Type B pancreatic cell (in vitro differentiated cells): ENCODE results near the gene POLD3. TPM values are rescaled to one million over a fixed set of nuclear protein-coding genes. Genes with fewer than 3 reads are reported as not detected.

Experiments
- DNase-seq: peaks from one replicate; pipeline ENCODE4 v3.0.0; 2021; ENCODE audit warnings: mixed read lengths; ENCODE audit not compliant: unreplicated experiment; ENCODE audit errors: extremely low spot score
- H3K27ac Mint-ChIP-seq: 2 replicates; pipeline ENCODE4 v1.8.0; 2021; ENCODE audit warnings: mild to moderate bottlenecking, mixed read lengths
- H3K27me3 Mint-ChIP-seq: 2 replicates; pipeline ENCODE4 v1.8.0; 2021; ENCODE audit warnings: mixed read lengths
- H3K36me3 Mint-ChIP-seq: 2 replicates; pipeline ENCODE4 v1.8.0; 2021; ENCODE audit warnings: mixed read lengths
- H3K4me1 Mint-ChIP-seq: one replicate; pipeline ENCODE4 v1.8.0; 2021; ENCODE audit warnings: mixed read lengths; ENCODE audit not compliant: unreplicated experiment
- H3K4me3 Mint-ChIP-seq: 2 replicates; pipeline ENCODE4 v1.8.0; 2021; ENCODE audit warnings: mild to moderate bottlenecking, mixed read lengths
- H3K9me3 Mint-ChIP-seq: 2 replicates; pipeline ENCODE4 v1.8.0; 2021; ENCODE audit warnings: mixed read lengths
- total RNA-seq: library from RNA; stranded (reverse); gene quantifications from 2 replicates; pipeline ENCODE4 v1.2.1, GENCODE V29; 2021; ENCODE audit warnings: low replicate concordance
- TF ChIP-seq, protein P1 (sequence below): fragments of 200-600 bp; sonication (generic); conservative IDR thresholded peaks from 2 replicates; pipeline ENCODE4 v1.5.0; 2021; ENCODE audit warnings: antibody characterized with exemption, mild to moderate bottlenecking

The POLD3 gene
- total RNA-seq, 1 donor from 2014 or later, result 32.9 TPM

DNA sequence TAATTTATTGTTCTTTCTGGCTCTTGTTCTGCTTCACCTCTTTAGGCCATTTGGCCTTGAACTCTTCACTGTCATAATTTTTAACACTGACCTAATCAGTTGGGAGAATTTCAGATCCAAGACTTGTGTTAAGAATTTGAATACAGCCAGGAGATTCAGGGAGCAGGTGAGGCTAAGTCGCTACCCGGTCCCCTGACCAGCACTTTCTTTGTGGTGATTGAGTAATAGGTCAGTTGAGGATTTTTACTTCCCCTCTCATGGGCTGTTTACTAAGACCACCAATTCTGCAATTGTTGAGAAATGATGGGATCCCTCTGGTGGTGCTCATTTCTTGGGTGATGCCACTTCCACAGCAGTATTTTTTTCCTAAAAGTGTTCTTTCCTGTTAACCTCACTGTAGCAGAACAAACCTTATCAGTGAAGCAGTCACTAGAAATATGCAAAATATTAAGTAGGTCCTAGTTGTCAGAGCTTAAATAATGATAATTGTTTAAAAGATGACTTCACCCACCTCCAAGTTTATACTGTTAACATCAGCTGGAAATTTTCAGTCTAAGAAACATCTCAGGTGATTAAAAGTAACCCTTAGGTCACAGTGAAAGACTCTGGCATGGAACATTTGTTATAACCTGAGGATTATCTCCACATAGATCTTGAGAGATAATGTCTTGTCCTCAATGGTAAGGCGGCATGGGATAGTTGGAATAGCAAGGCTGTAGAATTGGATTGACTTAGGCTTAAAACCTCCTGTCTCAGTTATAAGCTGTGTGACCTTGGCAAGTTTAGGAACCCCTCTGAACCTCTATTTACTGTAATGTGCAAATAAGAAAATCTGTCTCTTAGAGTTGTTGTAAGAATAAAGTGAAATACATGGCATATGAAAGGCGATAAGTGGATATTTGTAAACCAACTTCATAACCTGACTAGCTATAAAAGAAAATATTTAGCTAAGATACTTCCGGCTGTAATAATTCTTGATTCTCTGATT lies 41.3 kb downstream of the POLD3 start:
- H3K4me3 Mint-ChIP-seq, result no peak overlapping the region

DNA sequence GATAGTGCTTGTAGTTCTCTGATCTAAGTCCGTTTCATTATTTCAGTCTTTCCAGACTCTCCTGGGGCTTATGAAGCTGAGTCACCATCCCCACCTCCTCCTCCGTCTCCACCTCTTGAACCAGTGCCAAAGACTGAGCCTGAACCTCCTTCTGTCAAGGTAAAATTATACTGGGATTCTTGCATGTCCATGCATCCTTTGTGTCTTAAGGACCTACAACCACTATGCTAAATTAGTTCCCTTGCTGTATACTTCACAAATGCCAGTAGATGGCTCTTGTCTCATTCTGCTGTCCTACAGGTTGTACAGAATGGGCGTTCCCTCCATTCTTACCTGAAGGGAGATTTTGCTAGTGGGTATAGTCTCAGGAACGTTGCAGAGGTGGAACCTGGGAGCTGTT lies 42.2 kb downstream of the POLD3 start:
- Mint-ChIP-seq H3K36me3 (peaks cover 22% of the 10 kb centered on the region), H3K9me3 (no peaks in the 10 kb centered on the region), H3K27ac (no peak overlapping the region), H3K4me1 (no peaks in the 10 kb centered on the region), H3K27me3 (no peaks in the 10 kb centered on the region), H3K4me3 (no peak overlapping the region)
- DNase-seq, result no peak
- TF ChIP-seq, protein P1, sequence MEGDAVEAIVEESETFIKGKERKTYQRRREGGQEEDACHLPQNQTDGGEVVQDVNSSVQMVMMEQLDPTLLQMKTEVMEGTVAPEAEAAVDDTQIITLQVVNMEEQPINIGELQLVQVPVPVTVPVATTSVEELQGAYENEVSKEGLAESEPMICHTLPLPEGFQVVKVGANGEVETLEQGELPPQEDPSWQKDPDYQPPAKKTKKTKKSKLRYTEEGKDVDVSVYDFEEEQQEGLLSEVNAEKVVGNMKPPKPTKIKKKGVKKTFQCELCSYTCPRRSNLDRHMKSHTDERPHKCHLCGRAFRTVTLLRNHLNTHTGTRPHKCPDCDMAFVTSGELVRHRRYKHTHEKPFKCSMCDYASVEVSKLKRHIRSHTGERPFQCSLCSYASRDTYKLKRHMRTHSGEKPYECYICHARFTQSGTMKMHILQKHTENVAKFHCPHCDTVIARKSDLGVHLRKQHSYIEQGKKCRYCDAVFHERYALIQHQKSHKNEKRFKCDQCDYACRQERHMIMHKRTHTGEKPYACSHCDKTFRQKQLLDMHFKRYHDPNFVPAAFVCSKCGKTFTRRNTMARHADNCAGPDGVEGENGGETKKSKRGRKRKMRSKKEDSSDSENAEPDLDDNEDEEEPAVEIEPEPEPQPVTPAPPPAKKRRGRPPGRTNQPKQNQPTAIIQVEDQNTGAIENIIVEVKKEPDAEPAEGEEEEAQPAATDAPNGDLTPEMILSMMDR, result no peak

More for the DNA sequence above, 41.3 kb downstream of the POLD3 start:
- H3K27ac Mint-ChIP-seq, result no peak overlapping the region
- H3K9me3 Mint-ChIP-seq, result no peaks in the 10 kb centered on the region
- no peaks in the 10 kb centered on the region for H3K4me1 Mint-ChIP-seq
- peaks cover 26% of the 10 kb centered on the region for H3K36me3 Mint-ChIP-seq
- DNase-seq, result no peak
- no peaks in the 10 kb centered on the region for H3K27me3 Mint-ChIP-seq
- TF ChIP-seq, protein P1, result no peak

DNA sequence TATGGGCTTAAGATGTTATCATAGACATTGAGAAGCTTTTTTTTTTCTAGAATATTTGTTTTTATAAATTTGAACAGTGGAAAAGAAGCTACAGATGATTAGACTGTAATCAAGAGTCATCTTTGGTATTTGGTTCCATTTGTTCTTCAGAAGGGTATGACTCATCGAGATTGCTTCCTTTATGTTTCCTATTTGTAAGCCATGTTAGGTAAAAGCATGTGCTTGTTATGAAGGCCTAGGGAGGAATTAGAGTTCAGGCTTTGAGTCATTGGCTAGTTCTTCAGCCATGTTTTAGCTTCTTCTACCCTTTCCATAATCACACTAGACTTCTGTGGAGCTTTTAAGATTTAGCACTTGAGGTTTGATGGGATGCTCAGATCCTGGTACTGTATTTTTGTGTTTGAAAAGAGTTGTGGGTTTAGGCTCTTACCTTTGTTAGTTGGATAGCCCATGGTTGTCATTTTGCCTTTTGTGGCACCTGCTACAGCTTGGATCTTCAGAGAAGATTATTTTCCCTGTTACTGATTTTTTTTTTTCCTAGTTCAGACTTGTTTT lies 44.3 kb downstream of the POLD3 start:
- TF ChIP-seq, protein P1, result no peak
- Mint-ChIP-seq H3K27ac (no peak overlapping the region), H3K36me3 (peaks cover 27% of the 10 kb centered on the region), H3K4me3 (no peak overlapping the region), H3K4me1 (no peaks in the 10 kb centered on the region), H3K27me3 (no peaks in the 10 kb centered on the region), H3K9me3 (no peaks in the 10 kb centered on the region)
- DNase-seq, result no peak

DNA sequence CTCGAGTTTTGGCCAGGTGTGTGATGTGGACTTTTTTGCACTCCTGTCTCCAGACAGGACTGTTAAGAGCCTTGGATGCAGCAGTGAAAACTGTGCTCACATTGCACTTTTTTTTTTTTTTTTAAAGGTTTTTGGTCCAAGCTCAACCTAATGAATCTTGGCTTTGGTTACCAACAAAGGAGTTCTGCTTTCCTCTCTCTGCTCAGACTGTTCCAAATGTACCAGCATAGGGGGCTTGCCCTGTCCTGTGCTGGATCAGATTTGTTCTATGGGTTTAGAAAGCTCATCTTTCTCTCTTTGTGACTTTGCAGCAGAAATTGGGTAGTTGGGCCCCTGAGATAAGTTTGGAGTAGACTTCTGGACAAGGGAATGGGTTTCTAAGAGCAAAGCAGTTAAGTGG lies 45.3 kb downstream of the POLD3 start:
- Mint-ChIP-seq H3K27ac (no peak overlapping the region), H3K4me3 (no peak overlapping the region), H3K27me3 (no peaks in the 10 kb centered on the region), H3K36me3 (peaks cover 35% of the 10 kb centered on the region), H3K4me1 (no peaks in the 10 kb centered on the region), H3K9me3 (no peaks in the 10 kb centered on the region)
- TF ChIP-seq, protein P1, result no peak
- DNase-seq, result no peak

DNA sequence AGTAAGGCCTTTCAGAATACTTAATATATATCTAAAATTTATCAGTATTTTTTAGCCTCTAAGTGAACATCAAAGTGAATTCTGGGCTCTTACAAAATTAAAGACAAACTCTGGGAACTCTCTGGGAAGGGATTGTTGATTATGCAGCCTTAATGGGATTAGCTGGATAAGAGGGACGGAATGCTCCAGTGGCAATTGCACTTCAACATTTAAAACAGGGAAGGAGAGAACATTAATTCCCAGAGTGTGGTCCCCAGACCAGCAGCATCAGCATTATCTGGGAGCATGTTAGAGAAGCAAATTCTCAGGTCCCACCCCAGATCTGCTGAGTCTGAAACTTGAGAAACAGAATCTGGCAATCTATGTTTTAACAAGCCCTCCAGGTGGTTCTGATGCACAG lies 46.5 kb downstream of the POLD3 start:
- H3K4me3 Mint-ChIP-seq, result no peak overlapping the region
- H3K27me3 Mint-ChIP-seq, result no peaks in the 10 kb centered on the region
- H3K27ac Mint-ChIP-seq, result no peak overlapping the region
- H3K9me3 Mint-ChIP-seq, result no peaks in the 10 kb centered on the region
- DNase-seq, result no peak
- H3K36me3 Mint-ChIP-seq, result peaks cover 28% of the 10 kb centered on the region
- TF ChIP-seq, protein P1, result no peak
- H3K4me1 Mint-ChIP-seq, result no peaks in the 10 kb centered on the region
